Measurements from ENCODE around the gene SEMA3F.

- no peak for TF ChIP-seq POLR2AphosphoS5 (IDR thresholded peaks at IDR 0.05; ENCODE audit: low read depth)
- TF ChIP-seq, protein P1, sequence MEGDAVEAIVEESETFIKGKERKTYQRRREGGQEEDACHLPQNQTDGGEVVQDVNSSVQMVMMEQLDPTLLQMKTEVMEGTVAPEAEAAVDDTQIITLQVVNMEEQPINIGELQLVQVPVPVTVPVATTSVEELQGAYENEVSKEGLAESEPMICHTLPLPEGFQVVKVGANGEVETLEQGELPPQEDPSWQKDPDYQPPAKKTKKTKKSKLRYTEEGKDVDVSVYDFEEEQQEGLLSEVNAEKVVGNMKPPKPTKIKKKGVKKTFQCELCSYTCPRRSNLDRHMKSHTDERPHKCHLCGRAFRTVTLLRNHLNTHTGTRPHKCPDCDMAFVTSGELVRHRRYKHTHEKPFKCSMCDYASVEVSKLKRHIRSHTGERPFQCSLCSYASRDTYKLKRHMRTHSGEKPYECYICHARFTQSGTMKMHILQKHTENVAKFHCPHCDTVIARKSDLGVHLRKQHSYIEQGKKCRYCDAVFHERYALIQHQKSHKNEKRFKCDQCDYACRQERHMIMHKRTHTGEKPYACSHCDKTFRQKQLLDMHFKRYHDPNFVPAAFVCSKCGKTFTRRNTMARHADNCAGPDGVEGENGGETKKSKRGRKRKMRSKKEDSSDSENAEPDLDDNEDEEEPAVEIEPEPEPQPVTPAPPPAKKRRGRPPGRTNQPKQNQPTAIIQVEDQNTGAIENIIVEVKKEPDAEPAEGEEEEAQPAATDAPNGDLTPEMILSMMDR (IDR thresholded peaks at IDR 0.05; ENCODE audit: insufficient read depth, low read length), result no peak
- TF ChIP-seq GABPA (IDR thresholded peaks at IDR 0.05; ENCODE audit: low read depth), result no peak
These were observed 41.2 kb downstream of the SEMA3F start for GRCh38 chr3:50196253-50196801.
